Measurements from ENCODE around the gene NYNRIN. TPM values are rescaled to one million over a fixed set of nuclear protein-coding genes. Genes with fewer than 3 reads are reported as not detected.
"Not testable (repeated sequence)": the region's sequence is repeated elsewhere in the genome, so short reads cannot be mapped to it uniquely, and the experiment has no call there.

Gene NYNRIN
- total RNA-seq, result not detected in 2 replicates

- intact Hi-C loops (cut with micrococcal nuclease), result no loop called here
- H3K4me1 Mint-ChIP-seq, result peaks cover 6% of the 10 kb centered on the region
- no peaks in the 10 kb centered on the region for H3K36me3 Mint-ChIP-seq (ENCODE audit: low read depth)
- no peaks in the 10 kb centered on the region for H3K9me3 Mint-ChIP-seq
- DNase-seq, result peak; percentile 78
- H3K27me3 Mint-ChIP-seq, result peaks cover 41% of the 10 kb centered on the region
- peak within 1 kb of the TSS; percentile 69 for H3K4me3 Mint-ChIP-seq
- H3K27ac Mint-ChIP-seq, result no peak within 1 kb of the TSS
Observed at GRCh38 chr14:24398653-24399446, at the start of gene NYNRIN. NYNRIN (plus strand) TSS chr14:24399003; CDS start chr14:24399247, 244 bp downstream.

GRCh38 chr14:24349742-24350141, 49.1 kb upstream of the NYNRIN start:
- H3K27me3 Mint-ChIP-seq, result peaks cover 72% of the 10 kb centered on the region
- intact Hi-C loops (cut with micrococcal nuclease), result no loop called here

GRCh38 chr14:24351517-24351916, 47.3 kb upstream of the NYNRIN start:
- Mint-ChIP-seq H3K27me3 (peaks cover 62% of the 10 kb centered on the region), H3K36me3 (ENCODE audit: low read depth) (no peaks in the 10 kb centered on the region), H3K27ac (no peak overlapping the region), H3K4me1 (peaks cover 3% of the 10 kb centered on the region), H3K9me3 (no peaks in the 10 kb centered on the region), H3K4me3 (no peak overlapping the region)
- intact Hi-C loops (cut with micrococcal nuclease), result no loop called here
- DNase-seq, result no peak

More at GRCh38 chr14:24349742-24350141, 49.1 kb upstream of the NYNRIN start:
- H3K4me3 Mint-ChIP-seq, result no peak overlapping the region
- no peaks in the 10 kb centered on the region for H3K36me3 Mint-ChIP-seq (ENCODE audit: low read depth)
- H3K9me3 Mint-ChIP-seq, result no peaks in the 10 kb centered on the region
- no peak overlapping the region for H3K27ac Mint-ChIP-seq
- no peak for DNase-seq
- H3K4me1 Mint-ChIP-seq, result peaks cover 3% of the 10 kb centered on the region

- Mint-ChIP-seq H3K4me1 (peaks cover 3% of the 10 kb centered on the region), H3K4me3 (no peak overlapping the region), H3K27me3 (peaks cover 57% of the 10 kb centered on the region), H3K27ac (no peak overlapping the region), H3K9me3 (no peaks in the 10 kb centered on the region), H3K36me3 (ENCODE audit: low read depth) (no peaks in the 10 kb centered on the region)
- DNase-seq, result no peak
- intact Hi-C loops (cut with micrococcal nuclease), result no loop called here
Observed at GRCh38 chr14:24353559-24354481, 45.0 kb upstream of the NYNRIN start.

GRCh38 chr14:24354482-24354825, 44.3 kb upstream of the NYNRIN start:
- intact Hi-C loops (cut with micrococcal nuclease); H3K4me3 Mint-ChIP-seq; H3K4me1 Mint-ChIP-seq; DNase-seq; H3K27ac Mint-ChIP-seq; H3K9me3 Mint-ChIP-seq; H3K36me3 Mint-ChIP-seq (ENCODE audit: low read depth): not testable (repeated sequence)
- peaks cover 51% of the 10 kb centered on the region for H3K27me3 Mint-ChIP-seq

GRCh38 chr14:24355009-24355408, 43.8 kb upstream of the NYNRIN start:
- no peak for DNase-seq
- intact Hi-C loops (cut with micrococcal nuclease), result no loop called here
- H3K4me3 Mint-ChIP-seq, result no peak overlapping the region
- no peaks in the 10 kb centered on the region for H3K36me3 Mint-ChIP-seq (ENCODE audit: low read depth)
- no peak overlapping the region for H3K27ac Mint-ChIP-seq
- H3K4me1 Mint-ChIP-seq, result peaks cover 3% of the 10 kb centered on the region
- peaks cover 51% of the 10 kb centered on the region for H3K27me3 Mint-ChIP-seq
- no peaks in the 10 kb centered on the region for H3K9me3 Mint-ChIP-seq

- Mint-ChIP-seq H3K27ac (no peak overlapping the region), H3K9me3 (no peaks in the 10 kb centered on the region), H3K36me3 (ENCODE audit: low read depth) (no peaks in the 10 kb centered on the region), H3K4me3 (no peak overlapping the region), H3K4me1 (peaks cover 3% of the 10 kb centered on the region), H3K27me3 (peaks cover 46% of the 10 kb centered on the region)
- intact Hi-C loops (cut with micrococcal nuclease), result no loop called here
- DNase-seq, result no peak
Observed at GRCh38 chr14:24356208-24356607, 42.6 kb upstream of the NYNRIN start.

- no peaks in the 10 kb centered on the region for H3K9me3 Mint-ChIP-seq
- no peak overlapping the region for H3K27ac Mint-ChIP-seq
- H3K36me3 Mint-ChIP-seq (ENCODE audit: low read depth), result no peaks in the 10 kb centered on the region
- no peak for DNase-seq
- peaks cover 2% of the 10 kb centered on the region for H3K4me1 Mint-ChIP-seq
- H3K27me3 Mint-ChIP-seq, result peaks cover 41% of the 10 kb centered on the region
- intact Hi-C loops (cut with micrococcal nuclease), result no loop called here
- no peak overlapping the region for H3K4me3 Mint-ChIP-seq
Observed at GRCh38 chr14:24360281-24360680, 38.5 kb upstream of the NYNRIN start.

GRCh38 chr14:24361326-24361725, 37.5 kb upstream of the NYNRIN start:
- Mint-ChIP-seq H3K27me3 (peaks cover 49% of the 10 kb centered on the region), H3K4me1 (peaks cover 10% of the 10 kb centered on the region), H3K9me3 (no peaks in the 10 kb centered on the region), H3K27ac (no peak overlapping the region), H3K36me3 (ENCODE audit: low read depth) (no peaks in the 10 kb centered on the region), H3K4me3 (no peak overlapping the region)
- intact Hi-C loops (cut with micrococcal nuclease), result no loop called here
- no peak for DNase-seq

GRCh38 chr14:24362241-24362960, 36.4 kb upstream of the NYNRIN start:
- H3K9me3 Mint-ChIP-seq, result no peaks in the 10 kb centered on the region
- peaks cover 55% of the 10 kb centered on the region for H3K27me3 Mint-ChIP-seq
- H3K36me3 Mint-ChIP-seq (ENCODE audit: low read depth), result no peaks in the 10 kb centered on the region
- H3K4me3 Mint-ChIP-seq, result no peak overlapping the region
- peaks cover 15% of the 10 kb centered on the region for H3K4me1 Mint-ChIP-seq
- no peak overlapping the region for H3K27ac Mint-ChIP-seq
- DNase-seq, result no peak
- intact Hi-C loops (cut with micrococcal nuclease), result no loop called here

GRCh38 chr14:24363401-24363800, 35.4 kb upstream of the NYNRIN start:
- peaks cover 18% of the 10 kb centered on the region for H3K4me1 Mint-ChIP-seq
- H3K4me3 Mint-ChIP-seq, result no peak overlapping the region
- no peak for DNase-seq
- no peak overlapping the region for H3K27ac Mint-ChIP-seq
- no peaks in the 10 kb centered on the region for H3K36me3 Mint-ChIP-seq (ENCODE audit: low read depth)
- H3K27me3 Mint-ChIP-seq, result peaks cover 60% of the 10 kb centered on the region
- intact Hi-C loops (cut with micrococcal nuclease), result no loop called here
- H3K9me3 Mint-ChIP-seq, result no peaks in the 10 kb centered on the region

GRCh38 chr14:24364841-24365240, 34.0 kb upstream of the NYNRIN start:
- intact Hi-C loops (cut with micrococcal nuclease), result no loop called here
- Mint-ChIP-seq H3K4me3 (no peak overlapping the region), H3K9me3 (no peaks in the 10 kb centered on the region), H3K4me1 (peaks cover 18% of the 10 kb centered on the region), H3K27me3 (peaks cover 64% of the 10 kb centered on the region), H3K36me3 (ENCODE audit: low read depth) (no peaks in the 10 kb centered on the region), H3K27ac (no peak overlapping the region)
- no peak for DNase-seq

- peaks cover 18% of the 10 kb centered on the region for H3K4me1 Mint-ChIP-seq
- peaks cover 61% of the 10 kb centered on the region for H3K27me3 Mint-ChIP-seq
- no peaks in the 10 kb centered on the region for H3K36me3 Mint-ChIP-seq (ENCODE audit: low read depth)
- DNase-seq, result peak; percentile 77
- intact Hi-C loops (cut with micrococcal nuclease), result no loop called here
- peak overlapping the region; percentile 47 for H3K4me3 Mint-ChIP-seq
- no peak overlapping the region for H3K27ac Mint-ChIP-seq
- H3K9me3 Mint-ChIP-seq, result no peaks in the 10 kb centered on the region
Observed at GRCh38 chr14:24365600-24366412, 33.0 kb upstream of the NYNRIN start.
